Right lobe of liver (tissue), 5 donors: ENCODE results near the gene TCF4. TPM values are rescaled to one million over a fixed set of nuclear protein-coding genes. Genes with fewer than 3 reads are reported as not detected.

Source experiments
- microRNA-seq, 2 donors: library from miRNA; unstranded; fragments of <30 nt; microRNA quantifications; one replicate each; pipeline ENCODE4, GENCODE V29; 2019 to 2020
- small RNA-seq, 2 experiments: library from RNA; depleted of rRNA; stranded (forward); fragments of <200 nt; gene quantifications; one replicate each; pipeline ENCODE3, GENCODE V24; 2016
- total RNA-seq, 6 experiments: library from RNA; depleted of rRNA in 2 of 6; stranded (reverse); fragments of >200 nt in 2 of 6; fragmentation: NEBNext Ultra II Directional in 3 of 6; extraction: Animal tissue kit (Norgen Biotek cat#: 25700) in 3 of 6; gene quantifications; one replicate each; pipeline versions ENCODE4 v1.1.0 to v1.2.4, GENCODE V29; 2016 to 2023
- donor health status: DM: no; HTN: no; CAD: no.
- donor health status: DM: no; HTN: no; CAD: no.
- donor health status: DM: no; HTN: yes; CAD: no.
- donor health status: DM: no; HTN: yes; CAD: no.

The TCF4 gene
- total RNA-seq, 6 experiments from 2014 or later: 8.1 to 19.5 (median 10.4) TPM

Small RNAs within 50 kb of the gene (microRNA-seq; reads per million reads assigned to microRNA genes)
- 0 reads per million in 2 donors for gene MIR4529

Small RNAs within 50 kb of the gene (small RNA-seq; reads per million reads assigned to genes)
- gene MIR4529: 0 reads per million in 2 experiments
